ENCODE results near the gene FUS.

Gene FUS

DNA sequence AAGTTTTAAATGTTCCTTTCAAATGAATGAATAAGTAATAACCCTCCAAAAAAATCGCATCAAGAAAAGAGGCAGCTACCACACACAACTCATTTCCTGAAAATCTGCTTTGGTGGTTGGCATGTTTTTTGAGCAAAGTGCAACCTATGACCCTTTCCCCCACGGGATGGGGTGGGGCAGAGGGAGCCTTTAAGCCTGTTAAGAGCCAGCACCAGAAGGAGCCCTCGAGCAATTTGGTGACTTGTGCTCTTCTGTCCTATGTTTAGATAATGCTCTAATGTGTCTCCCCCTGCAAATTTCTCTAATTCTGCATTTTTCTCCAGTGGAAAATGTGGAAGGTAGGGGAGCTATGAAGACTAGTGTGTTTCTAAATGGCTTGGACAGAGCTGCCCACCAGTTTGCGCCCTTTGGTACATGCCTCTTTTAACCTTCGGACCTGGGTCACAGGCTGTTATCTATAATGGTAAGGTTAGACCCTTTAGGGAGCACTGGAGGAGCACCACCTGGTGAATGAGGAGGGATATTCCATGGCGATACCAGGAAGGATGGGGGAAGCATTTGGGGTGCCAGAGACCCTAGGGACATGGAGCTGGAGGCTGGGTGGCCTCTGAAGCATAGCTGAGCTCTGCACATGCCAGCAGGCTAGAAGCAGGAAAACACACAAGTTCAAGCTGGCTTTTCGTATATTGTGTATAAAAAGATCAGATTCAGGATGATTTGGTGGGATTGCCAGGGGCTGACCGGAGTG lies 21.1 kb downstream of the FUS start:
- DNase-seq (ENCODE audit: low read depth in 4 of 4, low spot score in 1 of 4): no peak

DNA sequence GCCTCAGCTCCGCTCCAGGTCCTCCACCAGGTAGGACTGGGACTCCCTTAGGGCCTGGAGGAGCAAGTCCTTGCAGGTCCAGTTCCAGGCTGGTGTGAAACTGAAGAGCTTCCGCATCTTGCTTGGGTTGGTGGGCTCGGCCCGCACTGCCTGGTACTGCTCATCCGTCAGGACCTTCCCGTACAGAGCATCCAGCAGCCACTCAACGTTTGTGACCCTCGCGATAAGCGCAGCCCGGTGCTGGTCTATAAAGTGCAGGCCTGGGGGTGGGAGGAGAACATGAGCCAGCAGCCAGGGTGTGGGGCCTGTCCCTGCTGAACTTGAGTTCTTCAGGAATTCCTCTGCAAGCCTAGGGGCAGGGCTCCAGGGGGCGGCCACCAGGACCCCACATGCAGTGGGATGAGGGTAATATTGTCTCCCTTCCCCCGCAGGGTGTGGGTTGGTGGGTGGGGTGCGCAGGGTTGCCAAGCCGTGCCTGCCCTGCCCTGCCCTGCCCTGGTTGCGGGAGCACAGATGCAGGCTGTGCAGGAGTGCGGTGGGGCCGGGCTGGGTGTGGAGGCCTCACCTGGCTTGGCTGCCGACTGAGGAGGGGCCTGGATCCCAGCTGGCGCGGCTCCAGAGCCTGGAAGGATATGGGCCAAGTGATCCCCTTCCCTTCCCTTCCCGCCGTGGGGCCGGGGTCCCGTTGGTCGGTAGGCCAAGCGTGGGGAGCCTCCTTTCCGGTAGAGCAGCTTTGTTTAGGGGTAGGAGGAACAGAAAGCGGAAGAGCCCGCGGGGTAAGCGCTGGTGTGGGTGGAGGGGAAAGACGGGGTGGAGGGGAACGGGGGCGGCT lies 21.9 kb downstream of the FUS start:
- no peak for DNase-seq (ENCODE audit: low read depth in 4 of 4, low spot score in 1 of 4)

DNA sequence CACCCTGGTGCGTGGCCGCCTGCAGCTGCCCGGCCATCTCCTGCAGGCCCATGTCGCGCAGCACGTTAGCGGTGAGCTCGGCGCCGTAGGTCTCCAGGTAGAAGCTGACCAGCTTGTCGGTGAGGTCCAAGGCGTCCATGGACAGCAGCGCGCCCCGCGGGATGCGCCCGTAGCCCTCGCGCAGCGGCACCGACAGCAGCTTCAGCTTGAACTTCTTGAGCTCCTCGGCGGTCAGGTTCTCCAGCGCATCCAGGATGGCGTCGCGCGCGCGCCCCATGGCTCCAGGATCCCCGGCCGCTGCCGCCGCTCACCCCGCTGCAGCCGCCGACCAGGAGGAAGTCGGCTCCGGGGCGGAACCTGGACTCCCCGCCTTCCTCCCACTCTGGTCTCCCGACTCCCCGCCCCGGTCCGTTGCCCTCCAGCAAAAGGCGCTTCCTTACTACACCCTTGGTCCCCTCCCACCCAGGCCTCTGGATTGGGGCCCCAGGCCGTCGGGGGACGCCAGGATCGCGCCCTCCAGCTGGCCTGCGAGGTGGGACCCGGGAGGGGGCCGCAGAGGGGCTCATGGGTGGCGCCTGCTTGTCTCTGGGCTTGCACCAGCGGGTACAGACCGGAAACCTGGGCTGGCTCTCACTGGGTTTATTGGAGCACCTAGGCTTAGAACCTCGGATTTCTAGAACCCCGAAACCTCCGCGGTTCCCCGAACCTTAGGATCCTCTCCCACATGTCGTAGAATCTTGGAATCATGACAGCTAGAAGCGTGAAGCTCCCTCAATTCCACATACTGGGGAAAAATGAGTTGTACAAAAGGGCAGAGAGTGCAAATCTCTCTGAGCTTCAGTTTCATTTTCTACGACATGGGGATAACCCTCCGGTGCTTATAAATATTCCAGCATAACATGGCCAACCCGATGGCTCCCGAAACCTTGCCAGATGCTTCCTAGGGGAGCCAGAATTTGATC lies 22.8 kb downstream of the FUS start, which contains the start of gene PYCARD:
Gene PYCARD (minus strand): TSS at position 347 of the 962 bp plus-strand sequence. CDS start 70 bp downstream, at position 277.
- DNase-seq (ENCODE audit: low read depth in 4 of 4, low spot score in 1 of 4): no peak

DNA sequence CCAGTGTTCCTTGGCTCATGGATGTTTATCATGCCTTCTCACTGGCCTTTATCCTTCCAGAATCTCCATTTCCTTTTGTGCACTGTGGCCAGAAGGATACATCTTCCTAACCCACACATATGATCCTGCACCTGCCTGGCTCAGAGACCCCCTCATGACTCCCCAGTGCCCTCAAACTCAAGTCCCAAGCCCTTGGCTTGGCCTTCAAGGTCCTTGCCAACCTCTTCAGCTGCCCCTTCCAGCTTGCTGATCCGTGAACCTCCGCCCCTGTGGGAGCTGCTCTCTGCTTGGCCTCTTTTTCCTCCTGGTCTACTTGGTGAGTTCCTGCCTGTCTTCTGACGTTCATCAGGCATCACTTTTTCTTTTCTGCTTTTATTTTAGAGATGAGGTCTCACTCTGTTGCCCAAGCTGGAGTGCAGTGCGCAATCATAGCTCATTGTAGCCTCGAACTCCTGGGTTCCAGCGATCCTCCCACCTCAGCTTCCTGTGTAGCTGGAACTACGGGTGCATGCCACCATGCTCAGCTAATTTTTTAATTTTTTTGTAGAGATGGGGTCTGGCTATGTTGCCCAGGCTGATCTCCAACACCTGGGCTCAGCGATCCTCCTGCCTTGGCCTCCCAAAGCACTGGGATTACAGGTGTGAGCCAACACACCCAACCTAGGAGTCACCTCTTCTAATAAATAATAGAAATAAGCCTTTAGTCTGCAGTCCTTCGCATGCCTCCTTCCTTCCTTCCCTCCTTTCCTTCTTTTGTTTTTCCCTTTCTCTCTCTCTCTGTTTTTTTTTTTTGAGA lies 25.1 kb downstream of the FUS start:
- DNase-seq (ENCODE audit: low read depth in 4 of 4, low spot score in 1 of 4): no peak

DNA sequence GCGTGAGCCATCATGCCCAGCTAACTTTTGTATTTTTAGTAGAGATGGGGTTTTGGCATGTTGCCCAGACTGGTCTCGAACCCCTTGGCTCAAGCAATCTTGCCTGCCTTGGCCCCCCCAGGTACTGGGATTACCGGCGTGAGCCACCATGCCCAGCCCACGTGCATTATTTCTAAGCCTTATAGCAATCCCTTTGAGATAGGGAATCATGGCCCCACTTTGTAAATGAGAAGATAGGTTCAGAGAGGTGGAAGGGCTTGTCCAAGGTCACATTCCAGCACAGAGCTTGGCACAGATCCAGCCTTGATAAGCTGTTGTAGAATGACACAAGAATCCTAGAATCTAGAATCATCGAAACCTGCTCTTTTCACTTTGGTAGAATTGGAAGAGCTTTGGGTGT lies 26.8 kb downstream of the FUS start:
- no peak for DNase-seq (ENCODE audit: low read depth in 4 of 4, low spot score in 1 of 4)

DNA sequence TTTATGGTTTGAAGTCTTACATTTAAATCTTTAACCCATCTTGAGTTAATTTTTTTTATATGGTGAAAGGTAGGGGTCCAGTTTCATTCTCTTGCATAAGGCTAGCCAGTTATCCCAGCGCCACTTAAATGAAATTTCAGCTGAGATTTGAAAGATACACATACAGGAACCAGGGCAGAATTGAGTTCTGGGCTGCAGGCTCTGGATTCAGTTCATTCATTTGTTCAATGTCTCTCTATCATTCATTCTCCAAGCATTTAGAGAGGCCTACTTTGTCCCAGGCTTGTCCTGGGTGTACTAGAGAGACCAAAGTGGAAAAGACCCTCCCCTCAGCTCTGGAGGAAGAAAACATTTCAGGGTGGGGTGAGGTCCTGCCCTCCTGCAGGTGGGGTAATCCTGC lies 33.4 kb downstream of the FUS start:
- DNase-seq (ENCODE audit: low read depth in 4 of 4, low spot score in 1 of 4): no peak

DNA sequence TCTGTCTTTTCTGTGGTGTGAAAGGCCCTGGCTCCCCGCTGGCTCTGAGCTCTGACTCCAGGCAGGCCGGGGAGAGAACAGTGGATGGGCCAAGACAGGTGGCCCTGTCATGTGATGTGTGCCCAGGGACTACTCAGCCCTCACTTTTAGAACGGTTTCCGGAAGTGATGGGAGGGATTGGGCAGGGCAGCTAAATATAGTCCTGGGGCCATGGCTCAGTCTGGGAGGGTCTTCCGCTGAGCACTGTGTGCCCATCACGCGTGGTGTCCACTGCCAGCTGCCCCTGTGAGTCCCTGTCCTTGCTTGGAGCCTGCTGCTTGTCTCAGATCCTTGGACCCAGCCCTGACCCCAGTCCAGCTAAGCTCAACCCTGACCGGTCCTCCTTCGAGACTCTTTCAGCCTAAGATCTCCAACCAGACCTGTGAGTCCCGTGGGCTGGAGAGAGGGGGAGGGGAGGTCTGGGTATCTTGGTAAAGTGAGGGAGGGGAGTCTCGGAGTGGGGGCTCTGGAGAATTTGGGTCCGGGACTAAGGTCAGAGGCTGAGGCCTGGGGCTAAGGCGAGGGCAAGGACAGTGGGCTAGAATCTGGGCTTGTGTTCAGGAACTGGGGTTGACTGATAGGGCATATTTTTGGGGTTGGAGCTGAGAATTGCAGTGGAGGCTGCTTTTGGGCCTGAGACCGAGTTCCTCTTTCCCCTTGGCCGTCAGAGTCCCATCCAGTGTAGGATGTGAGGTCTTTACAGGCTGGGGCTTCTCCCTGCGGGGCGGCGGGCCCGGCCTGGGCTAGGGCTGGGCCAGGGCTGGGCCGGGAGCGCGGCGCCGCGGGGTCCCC lies 34.2 kb downstream of the FUS start, which contains the start of gene TRIM72:
Gene TRIM72 (plus strand): TSS at position 243 of the 831 bp plus-strand sequence. CDS start 620 bp downstream, outside the sequence.
- DNase-seq (ENCODE audit: low read depth in 4 of 4, low spot score in 1 of 4): no peak

DNA sequence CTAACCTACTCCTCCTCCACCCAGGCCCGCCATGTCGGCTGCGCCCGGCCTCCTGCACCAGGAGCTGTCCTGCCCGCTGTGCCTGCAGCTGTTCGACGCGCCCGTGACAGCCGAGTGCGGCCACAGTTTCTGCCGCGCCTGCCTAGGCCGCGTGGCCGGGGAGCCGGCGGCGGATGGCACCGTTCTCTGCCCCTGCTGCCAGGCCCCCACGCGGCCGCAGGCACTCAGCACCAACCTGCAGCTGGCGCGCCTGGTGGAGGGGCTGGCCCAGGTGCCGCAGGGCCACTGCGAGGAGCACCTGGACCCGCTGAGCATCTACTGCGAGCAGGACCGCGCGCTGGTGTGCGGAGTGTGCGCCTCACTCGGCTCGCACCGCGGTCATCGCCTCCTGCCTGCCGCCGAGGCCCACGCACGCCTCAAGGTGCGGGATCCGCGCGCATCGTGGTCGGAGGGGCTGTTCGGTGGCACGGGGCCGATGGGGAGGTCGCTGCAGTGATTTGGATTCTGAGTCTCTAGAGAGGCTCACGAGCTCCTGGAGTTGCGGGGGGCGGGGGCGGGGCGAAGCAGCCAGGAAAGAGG lies 34.9 kb downstream of the FUS start:
- no peak for DNase-seq (ENCODE audit: low read depth in 4 of 4, low spot score in 1 of 4)

DNA sequence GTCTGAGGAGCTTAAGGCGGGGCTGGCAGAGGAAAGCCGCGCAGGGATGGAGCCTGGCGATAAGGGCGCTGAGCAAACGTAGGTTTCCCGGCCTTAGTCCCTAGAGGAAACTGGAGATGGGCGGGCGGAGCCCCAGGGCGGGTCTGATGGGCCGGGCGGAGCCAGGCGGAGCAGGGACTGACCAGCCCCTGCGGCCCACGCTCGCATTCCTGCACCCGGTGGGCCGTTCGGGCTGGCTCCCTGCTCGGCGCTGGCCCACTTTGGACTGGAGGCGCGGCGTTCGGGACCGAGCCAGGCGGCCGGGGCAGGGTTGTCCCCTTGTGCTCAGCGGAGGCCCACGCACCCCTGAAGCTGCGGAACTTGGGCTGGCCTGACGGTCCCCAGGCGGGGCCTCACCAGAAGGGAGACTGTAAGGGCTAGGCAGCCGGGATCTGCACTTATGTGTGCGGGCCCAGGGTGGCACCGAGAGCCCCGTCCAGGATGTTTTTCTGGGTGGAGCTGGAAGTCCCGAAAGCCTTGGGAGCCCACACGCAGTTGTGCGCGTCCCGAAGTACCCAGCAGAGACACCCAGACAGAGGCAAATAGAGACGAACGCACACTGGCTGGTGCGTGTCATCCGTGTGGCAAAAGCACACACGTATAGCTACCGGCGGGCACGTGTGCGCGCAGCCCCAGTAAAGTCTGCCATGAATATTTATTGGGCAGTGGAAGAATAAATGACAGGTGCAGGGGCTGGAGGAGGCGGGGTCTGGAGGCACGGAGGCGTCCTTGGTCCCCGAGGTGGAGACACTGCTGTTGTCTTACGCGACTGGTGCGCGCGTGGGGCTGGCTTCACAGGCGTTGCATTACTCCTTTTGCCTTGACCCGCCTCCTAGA lies 35.6 kb downstream of the FUS start:
- DNase-seq (ENCODE audit: low read depth in 4 of 4, low spot score in 1 of 4): no peak

DNA sequence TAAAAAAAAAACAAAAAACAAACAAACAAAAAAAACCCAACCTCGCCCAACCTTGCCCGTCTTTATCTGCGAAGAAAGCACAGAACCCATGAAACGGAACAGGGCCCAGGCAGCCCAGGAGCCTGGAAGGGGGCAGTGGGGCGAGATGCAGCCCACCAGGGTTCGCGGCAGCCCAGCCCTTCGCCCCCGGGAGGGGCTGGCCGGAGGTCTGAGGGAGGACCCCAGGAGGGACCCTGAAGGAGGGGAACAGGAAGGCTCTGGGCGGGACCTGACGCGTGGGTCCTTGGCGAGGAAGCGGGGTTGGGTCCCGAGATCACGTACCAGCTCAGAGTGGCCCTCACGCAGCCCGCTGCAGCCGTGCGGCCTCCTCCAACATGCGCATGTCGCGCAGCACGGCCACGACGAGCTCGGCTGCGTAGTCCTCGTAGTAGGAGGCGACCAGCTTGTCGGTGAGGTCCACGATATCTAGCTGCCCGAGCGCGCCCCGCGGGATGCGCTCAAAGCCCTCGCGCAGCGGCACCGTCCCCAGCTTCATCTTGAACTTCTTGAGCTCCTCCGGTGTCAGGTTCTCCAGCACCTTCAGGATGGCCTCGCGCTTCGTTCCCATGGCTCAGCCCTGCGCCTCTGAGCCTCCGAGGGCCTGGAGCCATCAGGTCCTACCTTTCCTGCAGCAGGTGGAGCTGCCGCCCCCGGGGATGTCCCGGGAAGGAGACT lies 36.6 kb downstream of the FUS start, which contains the start of gene PYDC1:
Gene PYDC1 (minus strand): TSS at position 714 of the 714 bp plus-strand sequence. CDS start 107 bp downstream, at position 607.
- no peak for DNase-seq (ENCODE audit: low read depth in 4 of 4, low spot score in 1 of 4)

DNA sequence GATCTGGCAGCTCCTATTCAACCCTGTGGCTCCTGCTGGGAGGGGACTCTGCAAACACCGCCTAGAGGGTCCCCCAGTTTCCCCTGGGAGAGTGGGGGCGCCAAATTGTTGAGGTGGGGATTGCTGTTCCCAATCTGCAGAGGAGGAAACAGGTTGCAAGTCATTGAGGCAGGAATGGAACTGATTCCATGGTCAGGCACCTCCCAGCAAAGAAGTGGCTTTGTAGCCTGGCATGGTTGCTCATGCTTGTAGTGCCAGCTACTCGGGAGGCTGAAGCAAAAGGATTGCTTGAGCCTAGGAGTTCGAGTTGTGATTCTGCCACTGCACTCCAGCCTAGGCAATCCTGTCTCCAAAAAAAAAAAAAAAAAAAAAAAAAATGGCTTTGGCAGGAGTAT lies 37.2 kb downstream of the FUS start:
- no peak for DNase-seq (ENCODE audit: low read depth in 4 of 4, low spot score in 1 of 4)

DNA sequence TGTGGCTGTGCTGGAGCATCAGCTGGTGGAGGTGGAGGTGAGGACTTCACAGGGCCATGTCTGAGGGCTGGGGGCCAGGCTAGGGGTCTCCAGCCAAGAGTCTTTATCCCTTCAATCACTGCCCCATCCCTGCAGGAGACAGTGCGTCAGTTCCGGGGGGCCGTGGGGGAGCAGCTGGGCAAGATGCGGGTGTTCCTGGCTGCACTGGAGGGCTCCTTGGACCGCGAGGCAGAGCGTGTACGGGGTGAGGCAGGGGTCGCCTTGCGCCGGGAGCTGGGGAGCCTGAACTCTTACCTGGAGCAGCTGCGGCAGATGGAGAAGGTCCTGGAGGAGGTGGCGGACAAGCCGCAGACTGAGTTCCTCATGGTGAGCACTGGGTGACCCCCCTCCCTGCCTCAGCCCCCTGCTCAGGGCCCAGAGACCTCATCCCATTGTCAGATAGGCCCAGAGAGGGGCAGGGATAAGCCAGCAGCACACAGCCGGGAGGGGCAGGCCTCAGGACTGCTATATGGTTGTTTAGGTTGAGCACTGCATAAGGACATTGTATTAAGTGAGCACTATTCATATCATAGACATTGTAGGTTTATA lies 39.3 kb downstream of the FUS start:
- DNase-seq (ENCODE audit: low read depth in 4 of 4, low spot score in 1 of 4): no peak

DNA sequence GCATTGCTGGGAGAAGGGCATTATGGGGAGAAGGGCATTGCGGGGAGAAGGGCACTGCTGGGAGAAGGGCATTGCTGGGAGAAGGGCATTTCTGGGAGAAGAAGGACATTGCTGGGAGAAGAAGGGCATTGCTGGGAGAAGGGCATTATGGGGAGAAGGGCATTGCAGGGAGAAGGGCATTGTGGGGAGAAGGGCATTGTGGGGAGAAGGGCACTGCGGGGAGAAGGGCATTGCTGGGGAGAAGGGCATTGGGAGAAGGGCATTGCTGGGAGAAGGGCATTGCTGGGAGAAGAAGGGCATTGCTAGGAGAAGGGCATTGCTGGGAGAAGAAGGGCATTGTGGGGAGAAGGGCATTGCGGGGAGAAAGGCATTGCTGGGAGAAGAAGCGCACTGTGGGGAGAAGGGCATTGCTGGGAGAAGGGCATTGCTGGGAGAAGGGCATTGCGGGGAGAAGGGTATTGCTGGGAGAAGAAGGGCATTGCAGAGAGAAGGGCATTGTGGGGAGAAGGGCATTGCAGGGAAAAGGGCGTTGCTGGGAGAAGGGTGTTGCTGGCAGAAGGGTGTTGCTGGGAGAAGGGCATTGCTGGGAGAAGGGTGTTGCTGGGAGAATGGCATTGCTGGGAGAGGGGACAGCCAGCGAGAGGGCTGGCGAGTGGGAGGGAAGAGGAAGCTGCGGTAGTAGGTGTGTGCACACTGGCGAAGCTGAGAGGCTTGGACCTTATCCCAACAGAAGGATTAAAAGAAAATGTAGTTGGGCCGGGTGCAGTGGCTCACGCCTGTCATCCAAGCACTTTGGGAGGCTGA lies 41.6 kb downstream of the FUS start:
- DNase-seq (ENCODE audit: low read depth in 4 of 4, low spot score in 1 of 4): no peak

DNA sequence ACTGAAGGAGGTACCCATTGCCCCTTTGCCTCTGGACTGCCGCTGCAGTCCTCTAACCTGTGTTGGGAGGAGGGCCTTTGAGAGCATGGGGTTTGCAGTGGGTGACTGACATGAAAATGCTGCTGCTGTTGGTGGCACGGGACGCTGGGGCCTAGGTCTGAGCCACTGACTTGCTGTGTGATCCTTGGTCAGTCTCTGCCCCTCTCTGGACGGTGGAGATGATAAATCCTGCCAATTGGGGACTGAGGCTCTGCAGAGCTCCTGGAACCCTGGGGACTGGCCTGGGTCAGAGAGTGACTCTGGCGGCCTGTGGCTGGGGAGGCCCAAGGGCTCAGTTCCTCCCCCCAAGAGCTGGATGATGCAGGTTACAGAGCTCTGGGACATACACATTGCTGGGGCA lies 43.1 kb downstream of the FUS start:
- no peak for DNase-seq (ENCODE audit: low read depth in 4 of 4, low spot score in 1 of 4)

DNA sequence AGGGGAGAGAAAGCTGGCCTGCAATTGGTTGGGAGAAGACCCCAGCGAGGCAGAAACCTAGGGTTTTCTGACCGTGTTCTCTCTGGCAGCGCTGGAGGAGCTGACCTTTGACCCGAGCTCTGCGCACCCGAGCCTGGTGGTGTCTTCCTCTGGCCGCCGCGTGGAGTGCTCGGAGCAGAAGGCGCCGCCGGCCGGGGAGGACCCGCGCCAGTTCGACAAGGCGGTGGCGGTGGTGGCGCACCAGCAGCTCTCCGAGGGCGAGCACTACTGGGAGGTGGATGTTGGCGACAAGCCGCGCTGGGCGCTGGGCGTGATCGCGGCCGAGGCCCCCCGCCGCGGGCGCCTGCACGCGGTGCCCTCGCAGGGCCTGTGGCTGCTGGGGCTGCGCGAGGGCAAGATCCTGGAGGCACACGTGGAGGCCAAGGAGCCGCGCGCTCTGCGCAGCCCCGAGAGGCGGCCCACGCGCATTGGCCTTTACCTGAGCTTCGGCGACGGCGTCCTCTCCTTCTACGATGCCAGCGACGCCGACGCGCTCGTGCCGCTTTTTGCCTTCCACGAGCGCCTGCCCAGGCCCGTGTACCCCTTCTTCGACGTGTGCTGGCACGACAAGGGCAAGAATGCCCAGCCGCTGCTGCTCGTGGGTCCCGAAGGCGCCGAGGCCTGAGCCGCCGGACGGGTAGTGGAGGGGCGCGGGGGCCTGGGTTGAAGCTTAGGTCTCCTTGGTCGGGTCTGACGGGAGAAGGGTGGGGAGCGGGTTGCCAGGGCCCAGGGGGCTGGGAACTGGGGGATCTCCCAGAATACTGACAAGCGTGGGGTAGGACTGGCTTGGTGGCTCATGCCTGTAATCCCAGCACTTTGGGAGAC lies 44.4 kb downstream of the FUS start:
- no peak for DNase-seq (ENCODE audit: low read depth in 4 of 4, low spot score in 1 of 4)
